A549 (cell line): Measurements from ENCODE around the gene WNT7B.

Experiments used
- CTCF ChIP-seq: fragments of >200 bp; sonication (Bioruptor Twin); formaldehyde crosslinking; IDR thresholded peaks from 3 replicates; pipeline ENCODE4 v1.5.1; 2016
- PBX3 ChIP-seq: IDR thresholded peaks from 2 replicates; pipeline ENCODE4 v1.6.1; 2012
- POLR2A ChIP-seq: IDR thresholded peaks from 2 replicates; pipeline ENCODE4 v1.6.1; 2012; ENCODE audit warnings: mild to moderate bottlenecking, low read length

- no peak for TF ChIP-seq POLR2A
- no peak for TF ChIP-seq CTCF
- no peak for TF ChIP-seq PBX3
Measured at GRCh38 chr22:45915841-45916240, 61.1 kb downstream of the WNT7B start.
